GM23338 (cell line): ENCODE results near the gene ID2.

Experiments used
- CREB1 ChIP-seq: fragments of 250-450 bp; sonication (Bioruptor Pico); IDR thresholded peaks from 2 replicates; pipeline ENCODE4 v1.5.0; 2020; ENCODE audit warnings: low read depth, mild to moderate bottlenecking, moderate library complexity
- CTCF ChIP-seq, 2 experiments: fragments of 200-600 bp in 1 of 2; sonication (generic) in 1 of 2; conservative IDR thresholded peaks; 2 replicates each; pipeline versions ENCODE4 v1.5.1 to v1.6.1; 2016 to 2017; ENCODE audit warnings: antibody characterized with exemption in 2 of 2, low read depth in 2 of 2, mild to moderate bottlenecking in 2 of 2, moderate library complexity in 1 of 2
- ETS1 ChIP-seq: IDR thresholded peaks from 2 replicates; pipeline ENCODE4 v1.6.1; 2016; ENCODE audit warnings: antibody characterized with exemption
- EZH2 ChIP-seq: fragments of 200-600 bp; sonication (generic); IDR thresholded peaks from one replicate; pipeline ENCODE4 v1.8.0; 2017; ENCODE audit warnings: antibody characterized with exemption, mild to moderate bottlenecking, low read depth; ENCODE audit not compliant: unreplicated experiment
- EZH2phosphoT487 ChIP-seq: fragments of 200-600 bp; sonication (generic); IDR thresholded peaks from one replicate; pipeline ENCODE4 v1.8.1; 2018; ENCODE audit warnings: antibody characterized with exemption; ENCODE audit not compliant: unreplicated experiment
- JUNB ChIP-seq: IDR thresholded peaks from one replicate; pipeline ENCODE4 v1.6.1; 2016; ENCODE audit warnings: antibody characterized with exemption; ENCODE audit not compliant: unreplicated experiment
- POLR2AphosphoS5 ChIP-seq: IDR thresholded peaks from 2 replicates; pipeline ENCODE4 v1.6.1; 2016; ENCODE audit warnings: antibody characterized with exemption, low read depth
- STAT1 ChIP-seq: IDR thresholded peaks from one replicate; pipeline ENCODE4 v1.6.1; 2016; ENCODE audit warnings: antibody characterized with exemption; ENCODE audit not compliant: unreplicated experiment
- ZNF114 ChIP-seq: fragments of 250-450 bp; sonication (Bioruptor Pico); IDR thresholded peaks from 2 replicates; pipeline ENCODE4 v1.5.0; 2020; ENCODE audit warnings: mild to moderate bottlenecking, moderate library complexity
- ZNF331 ChIP-seq: fragments of 250-450 bp; sonication (Bioruptor Pico); IDR thresholded peaks from 2 replicates; pipeline ENCODE4 v1.5.0; 2020; ENCODE audit warnings: low read depth, mild to moderate bottlenecking, moderate library complexity
- ZNF462 ChIP-seq: fragments of 250-450 bp; sonication (Bioruptor Pico); IDR thresholded peaks from 2 replicates; pipeline ENCODE4 v1.5.0; 2020; ENCODE audit warnings: mild to moderate bottlenecking, moderate library complexity
- TF ChIP-seq, protein P1 (sequence below): IDR thresholded peaks from one replicate; pipeline ENCODE4 v1.6.1; 2018; ENCODE audit warnings: antibody characterized with exemption; ENCODE audit not compliant: unreplicated experiment

- no peak for TF ChIP-seq CTCF (conservative IDR thresholded peaks at IDR 0.05; ENCODE audit: low read depth in 2 of 2)
- no peak for TF ChIP-seq EZH2
- TF ChIP-seq, protein P1, sequence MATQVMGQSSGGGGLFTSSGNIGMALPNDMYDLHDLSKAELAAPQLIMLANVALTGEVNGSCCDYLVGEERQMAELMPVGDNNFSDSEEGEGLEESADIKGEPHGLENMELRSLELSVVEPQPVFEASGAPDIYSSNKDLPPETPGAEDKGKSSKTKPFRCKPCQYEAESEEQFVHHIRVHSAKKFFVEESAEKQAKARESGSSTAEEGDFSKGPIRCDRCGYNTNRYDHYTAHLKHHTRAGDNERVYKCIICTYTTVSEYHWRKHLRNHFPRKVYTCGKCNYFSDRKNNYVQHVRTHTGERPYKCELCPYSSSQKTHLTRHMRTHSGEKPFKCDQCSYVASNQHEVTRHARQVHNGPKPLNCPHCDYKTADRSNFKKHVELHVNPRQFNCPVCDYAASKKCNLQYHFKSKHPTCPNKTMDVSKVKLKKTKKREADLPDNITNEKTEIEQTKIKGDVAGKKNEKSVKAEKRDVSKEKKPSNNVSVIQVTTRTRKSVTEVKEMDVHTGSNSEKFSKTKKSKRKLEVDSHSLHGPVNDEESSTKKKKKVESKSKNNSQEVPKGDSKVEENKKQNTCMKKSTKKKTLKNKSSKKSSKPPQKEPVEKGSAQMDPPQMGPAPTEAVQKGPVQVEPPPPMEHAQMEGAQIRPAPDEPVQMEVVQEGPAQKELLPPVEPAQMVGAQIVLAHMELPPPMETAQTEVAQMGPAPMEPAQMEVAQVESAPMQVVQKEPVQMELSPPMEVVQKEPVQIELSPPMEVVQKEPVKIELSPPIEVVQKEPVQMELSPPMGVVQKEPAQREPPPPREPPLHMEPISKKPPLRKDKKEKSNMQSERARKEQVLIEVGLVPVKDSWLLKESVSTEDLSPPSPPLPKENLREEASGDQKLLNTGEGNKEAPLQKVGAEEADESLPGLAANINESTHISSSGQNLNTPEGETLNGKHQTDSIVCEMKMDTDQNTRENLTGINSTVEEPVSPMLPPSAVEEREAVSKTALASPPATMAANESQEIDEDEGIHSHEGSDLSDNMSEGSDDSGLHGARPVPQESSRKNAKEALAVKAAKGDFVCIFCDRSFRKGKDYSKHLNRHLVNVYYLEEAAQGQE: no peak
- no peak for TF ChIP-seq ETS1
- no peak for TF ChIP-seq POLR2AphosphoS5
- TF ChIP-seq CREB1 (CRISPR knock-in tag): no peak
- TF ChIP-seq EZH2phosphoT487: no peak
- TF ChIP-seq JUNB: no peak
- no peak for TF ChIP-seq STAT1
- TF ChIP-seq ZNF114 (CRISPR knock-in tag): no peak
- no peak for TF ChIP-seq ZNF462 (CRISPR knock-in tag)
- no peak for TF ChIP-seq ZNF331
Observed at GRCh38 chr2:8661736-8662135, 20.1 kb upstream of the ID2 start.
